Stimulated activated CD4-positive, alpha-beta T cell treated with anti-CD3 and anti-CD28 coated beads, Interleukin-4, amount 100 ng/mL, for 48 hours (primary cell): ENCODE measurements around the gene FBLN7.
A peak's percentile ranks its signal among the peaks of the same experiment; 100 is the strongest.

Experiments
- DNase-seq, 2 donors: peaks; one replicate each; pipeline ENCODE4 v3.0.0-alpha.2; 2020; ENCODE audit warnings: low read depth in 2 of 2

The FBLN7 gene

GRCh38 chr2:112157472-112157871, 19.3 kb downstream of the FBLN7 start:
- DNase-seq: no peak

GRCh38 chr2:112159454-112159921, 21.3 kb downstream of the FBLN7 start:
- DNase-seq: no peak

DNA sequence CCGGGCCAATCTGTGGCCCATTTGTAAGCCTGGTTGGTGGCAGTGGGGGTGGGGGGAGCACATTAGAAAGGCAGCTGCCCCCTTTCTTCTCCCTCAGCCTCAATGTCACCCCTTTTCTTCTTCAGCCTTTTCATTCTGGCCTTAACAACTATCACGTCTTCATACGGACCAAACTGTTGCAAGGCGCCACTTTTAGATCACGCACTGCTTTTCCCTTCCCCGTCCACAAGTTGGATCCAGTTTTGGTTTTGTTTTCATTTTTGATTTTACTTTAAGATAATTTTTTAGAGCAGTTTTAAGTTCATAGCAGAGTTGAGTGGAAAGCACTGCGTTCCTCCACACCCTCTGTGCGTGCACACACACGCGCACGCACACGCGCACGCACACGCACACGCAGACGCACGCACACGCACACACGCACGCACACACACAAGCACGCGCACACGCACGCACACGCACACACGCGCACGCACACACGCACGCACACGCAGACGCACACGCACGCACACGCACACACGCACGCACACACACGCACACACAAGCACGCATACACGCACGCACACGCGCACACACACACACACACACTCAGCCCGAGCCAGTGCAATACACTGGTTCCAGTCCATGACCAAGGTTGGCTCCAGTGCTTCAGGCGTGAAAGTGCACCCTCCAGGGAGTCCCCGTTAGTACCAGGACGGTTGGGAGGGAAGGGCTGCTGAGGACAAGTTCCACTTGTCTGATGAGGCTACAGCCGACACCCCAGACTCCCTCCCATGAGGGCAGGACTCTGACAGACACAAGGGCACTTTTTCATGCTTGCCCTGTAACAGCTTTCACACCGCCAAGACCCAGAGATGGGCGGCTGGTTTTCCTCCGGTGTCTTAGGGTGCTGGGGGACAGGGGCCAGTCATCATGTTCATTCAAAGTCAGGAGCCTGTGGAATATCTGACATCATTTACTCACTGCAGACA, 22.4 kb downstream of the FBLN7 start:
- no peak for DNase-seq

GRCh38 chr2:112161431-112162145, 23.4 kb downstream of the FBLN7 start:
- DNase-seq: no peak

- no peak for DNase-seq
These were observed 24.2 kb downstream of the FBLN7 start for GRCh38 chr2:112162341-112162740.

GRCh38 chr2:112162956-112163355, 24.8 kb downstream of the FBLN7 start:
- DNase-seq: no peak

- DNase-seq: no peak
These were observed 25.4 kb downstream of the FBLN7 start for GRCh38 chr2:112163541-112163981.

- no peak for DNase-seq
These were observed 26.7 kb downstream of the FBLN7 start for GRCh38 chr2:112164876-112165275.

- DNase-seq: no peak
These were observed 27.1 kb downstream of the FBLN7 start for GRCh38 chr2:112165296-112165695.

DNA sequence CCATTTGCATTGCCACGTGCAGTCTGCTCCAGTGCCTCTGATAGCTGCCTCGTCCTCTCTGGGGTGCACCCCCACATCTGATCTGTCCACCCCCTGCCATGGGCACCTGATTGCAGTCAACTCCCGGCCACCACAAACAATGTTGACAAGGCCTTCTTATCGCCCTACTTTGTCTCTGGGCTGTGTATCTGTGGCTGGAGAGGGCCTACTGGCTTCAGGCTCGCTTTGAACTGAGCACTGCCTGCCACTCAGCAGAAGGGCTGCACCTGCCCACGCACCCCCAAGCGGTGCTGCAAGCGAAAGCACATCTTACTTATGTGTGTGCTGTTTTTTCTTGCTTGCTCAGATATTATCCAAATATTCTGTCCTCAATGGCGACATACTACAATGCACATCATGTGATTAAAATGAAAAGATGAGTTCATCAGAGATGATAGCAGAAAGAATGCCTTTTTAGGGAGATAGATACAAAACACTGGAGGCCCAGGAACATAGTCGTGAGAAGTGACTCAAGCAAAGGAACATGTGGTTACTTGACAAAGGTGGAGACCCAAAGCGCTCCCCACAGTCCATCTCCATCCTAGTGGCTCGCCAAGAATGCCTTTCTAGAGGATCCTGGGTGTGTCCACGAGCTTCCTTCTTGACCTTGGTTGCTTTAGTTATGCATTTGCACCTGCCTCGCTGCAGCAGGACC, 28.8 kb downstream of the FBLN7 start:
- no peak for DNase-seq

DNA sequence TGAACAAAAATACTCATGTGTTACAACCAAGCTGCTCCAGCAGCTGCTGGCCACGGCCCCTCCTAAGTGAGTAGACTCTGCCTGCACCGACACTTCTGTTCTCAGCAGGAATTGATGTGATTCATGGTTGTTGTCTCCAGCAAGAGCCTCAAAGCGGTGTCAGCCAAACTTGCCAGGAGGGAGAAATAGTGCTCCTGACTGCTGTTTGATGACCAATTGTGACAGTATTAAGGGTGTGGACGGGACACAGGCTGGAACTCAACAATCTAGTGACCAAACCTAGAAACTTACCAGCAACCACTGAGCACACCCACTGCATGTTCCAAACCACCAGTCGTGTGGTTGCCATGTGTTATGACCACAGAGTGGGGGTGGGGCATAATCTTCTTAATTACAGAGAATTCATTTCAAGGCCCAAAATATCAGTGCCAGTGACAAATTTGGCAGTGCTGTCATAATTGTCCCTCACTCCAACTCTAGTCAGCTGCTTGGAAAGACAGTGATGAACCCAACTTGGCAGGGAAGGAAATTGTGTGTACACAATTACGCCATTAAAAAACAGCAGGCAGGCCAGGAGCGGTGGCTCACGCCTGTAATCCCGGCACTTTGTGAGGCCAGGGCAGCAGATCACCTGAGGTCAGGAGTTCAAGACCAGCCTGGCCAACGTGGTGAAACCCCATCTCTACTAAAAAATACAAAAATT, 30.4 kb downstream of the FBLN7 start:
- no peak for DNase-seq

- no peak for DNase-seq
These were observed 32.3 kb downstream of the FBLN7 start for GRCh38 chr2:112170495-112170894.

GRCh38 chr2:112173646-112174319, 35.6 kb downstream of the FBLN7 start:
- no peak for DNase-seq

DNA sequence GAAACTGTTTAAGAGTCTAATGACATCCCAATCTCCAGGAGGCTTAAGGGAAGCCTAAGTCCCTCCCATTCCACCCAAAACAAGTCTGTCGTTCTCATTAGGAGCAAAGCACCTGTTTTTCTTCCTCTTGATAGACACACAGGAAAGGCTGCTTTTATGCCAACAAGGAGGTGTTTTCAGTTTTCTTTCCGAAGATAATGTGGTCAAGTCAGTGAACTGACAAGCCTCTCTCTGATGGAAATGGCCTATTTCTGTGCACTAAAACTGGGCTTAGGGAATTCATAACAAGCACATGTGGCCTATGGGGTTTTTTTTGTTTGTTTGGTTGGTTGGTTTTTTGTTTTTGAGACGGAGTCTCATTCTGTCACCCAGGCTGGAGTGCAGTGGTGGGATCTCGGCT, 36.2 kb downstream of the FBLN7 start:
- DNase-seq: no peak

DNA sequence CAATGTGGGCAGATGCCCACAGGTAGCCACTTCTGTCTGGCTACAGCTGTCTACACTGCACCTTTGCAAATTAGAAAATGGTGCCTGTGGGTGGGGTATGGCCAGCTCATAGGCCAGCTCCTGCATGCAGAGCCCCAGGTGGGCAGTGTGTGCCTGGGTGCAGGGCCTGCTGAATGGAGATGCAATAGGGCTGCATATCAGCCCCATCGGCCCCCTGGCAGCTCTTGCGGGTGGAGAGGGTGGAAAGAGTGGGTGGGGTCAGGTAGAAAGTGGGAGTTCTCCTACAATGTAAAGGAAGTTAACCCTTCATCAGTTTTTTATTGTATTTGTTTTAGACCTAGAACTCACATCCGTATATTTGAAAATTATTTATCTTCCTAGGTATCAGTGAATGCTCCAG, 37.1 kb downstream of the FBLN7 start:
- DNase-seq: no peak

DNA sequence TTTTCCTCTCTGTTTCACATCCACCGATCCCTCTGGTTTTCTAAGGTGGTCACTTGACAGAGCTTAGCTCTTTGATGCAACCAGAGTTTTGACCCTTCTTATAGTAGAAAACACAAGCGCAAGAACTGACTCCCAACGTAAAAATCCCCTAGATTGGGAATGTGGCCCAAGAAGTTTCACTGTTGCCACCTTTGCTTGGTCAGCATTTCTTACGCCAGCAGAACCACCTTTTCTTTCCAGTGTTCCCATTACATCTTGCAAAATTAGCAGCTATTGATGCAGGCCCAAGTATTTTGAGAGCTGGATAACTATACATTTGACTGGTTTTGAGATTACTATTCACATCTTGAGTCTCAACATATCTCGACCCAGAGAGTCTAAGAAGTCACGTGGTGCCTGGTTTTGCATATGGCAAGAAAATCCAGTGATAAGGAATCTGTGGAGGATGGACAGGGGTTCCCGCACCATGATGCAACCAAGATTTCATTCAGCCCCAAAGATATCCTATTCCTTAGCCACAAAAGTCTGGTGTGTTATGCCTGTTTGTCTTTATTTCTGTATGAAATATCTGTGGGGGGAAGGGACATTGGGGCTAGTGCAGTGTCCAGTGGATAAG, 37.9 kb downstream of the FBLN7 start:
- no peak for DNase-seq

- peak; percentile 47 to 52 for DNase-seq
These were observed 43.5 kb downstream of the FBLN7 start for GRCh38 chr2:112181571-112182290.

DNA sequence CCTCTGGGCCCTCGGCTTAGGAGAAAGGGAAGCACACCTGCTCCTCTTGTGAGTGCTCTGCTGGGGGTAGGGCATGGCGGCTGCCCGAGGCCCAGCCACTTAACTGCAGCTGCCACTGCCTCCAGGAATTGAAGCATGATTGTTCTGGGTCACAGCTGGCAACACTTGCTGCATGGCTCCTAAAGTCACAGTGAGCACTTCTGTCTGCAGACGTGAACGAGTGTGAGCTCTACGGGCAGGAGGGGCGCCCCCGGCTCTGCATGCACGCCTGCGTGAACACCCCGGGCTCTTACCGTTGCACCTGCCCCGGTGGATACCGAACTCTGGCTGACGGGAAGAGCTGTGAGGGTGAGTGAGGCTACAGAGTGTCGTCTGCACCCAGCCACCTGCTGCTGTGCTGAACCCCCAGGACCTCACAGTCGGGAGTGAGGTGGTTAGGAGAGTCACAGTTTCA, 44.4 kb downstream of the FBLN7 start:
- DNase-seq: peak in 1 of 2 donors; percentile 44

GRCh38 chr2:112183327-112184025, 45.3 kb downstream of the FBLN7 start:
- DNase-seq: no peak
